GM21717 (cell line): ENCODE data around the gene RNF166.
"Not testable (repeated sequence)": the region's sequence is repeated elsewhere in the genome, so short reads cannot be mapped to it uniquely, and the experiment has no call there.

Source experiments
- ATAC-seq: cut with Tn5 transposase; IDR thresholded peaks from one replicate; pipeline ENCODE4 v1.9.1; 2021; ENCODE audit warnings: mild to moderate bottlenecking, moderate library complexity; ENCODE audit not compliant: unreplicated experiment

Gene RNF166

GRCh38 chr16:88680554-88681083 is 25.6 kb downstream of the RNF166 start:
- no peak for ATAC-seq

- ATAC-seq: no peak
Observed at GRCh38 chr16:88678224-88678979, 27.8 kb downstream of the RNF166 start.

GRCh38 chr16:88677721-88678120 is 28.5 kb downstream of the RNF166 start:
- ATAC-seq: no peak

DNA sequence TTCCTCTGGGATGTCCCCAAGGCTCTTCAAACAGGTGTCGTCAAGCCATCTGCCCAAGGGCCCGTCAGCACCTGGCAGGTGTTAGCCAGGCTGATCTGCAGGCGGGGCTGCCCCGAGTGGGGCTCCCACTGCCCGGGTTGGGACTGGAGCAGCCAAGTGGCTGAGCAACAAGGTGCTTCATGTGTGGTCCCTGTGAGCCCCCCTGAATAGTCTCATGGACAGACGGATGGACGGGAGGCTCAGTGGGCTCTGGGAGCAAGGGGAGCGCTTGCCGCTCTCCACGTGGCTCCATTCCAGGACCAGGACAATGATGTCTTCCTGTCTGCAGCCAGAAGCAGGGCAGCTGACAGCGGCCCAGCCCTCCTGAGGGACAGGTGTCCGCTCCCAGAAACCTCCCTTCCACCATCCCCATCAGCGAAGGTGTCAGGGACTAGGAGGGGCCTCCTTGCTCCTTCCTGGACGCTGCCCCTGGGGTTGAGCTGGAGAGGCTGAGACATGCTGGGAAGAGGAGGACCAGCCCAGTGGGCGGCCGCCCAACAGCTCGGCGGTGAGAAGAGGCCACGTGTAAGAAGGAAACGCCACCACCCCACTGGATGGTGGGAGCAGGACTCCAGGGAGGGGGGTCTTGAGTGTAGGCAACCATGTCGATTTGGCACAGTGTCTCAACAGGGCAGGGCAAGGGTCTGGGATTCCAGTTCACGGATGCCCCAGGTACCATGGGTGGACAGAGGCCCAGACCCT is 29.5 kb downstream of the RNF166 start:
- no peak for ATAC-seq

DNA sequence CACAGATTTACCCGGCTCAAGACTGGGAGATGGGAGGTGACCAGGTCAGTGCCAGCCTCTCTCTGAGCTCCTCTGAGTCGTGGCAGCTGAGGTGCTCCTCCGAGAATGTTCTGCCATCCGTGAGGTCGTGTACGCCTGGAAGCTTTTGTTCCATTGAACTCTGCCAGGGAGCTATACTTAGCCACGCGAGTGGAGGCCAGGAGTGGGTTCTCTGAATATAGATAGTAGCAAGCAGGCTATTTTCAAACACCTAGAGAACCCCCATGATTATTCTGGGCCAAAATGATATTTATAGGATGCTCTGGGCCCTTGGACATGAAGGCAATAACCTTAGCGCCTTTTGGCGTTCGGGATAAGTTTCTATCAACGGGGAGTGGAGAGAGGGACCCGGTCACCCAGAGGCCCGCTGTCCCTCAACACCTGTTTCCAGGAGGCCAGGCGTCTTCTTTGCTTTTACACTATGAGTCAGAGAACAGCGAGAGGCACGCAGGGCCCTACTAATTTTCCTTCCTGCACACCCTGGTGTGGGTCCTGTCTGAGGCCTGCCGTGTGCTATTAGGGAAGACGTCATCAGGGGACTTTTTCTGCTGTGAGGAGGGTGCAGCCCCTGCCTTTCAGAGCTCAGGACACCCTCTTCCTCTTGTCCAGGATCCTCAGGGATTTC is 32.4 kb downstream of the RNF166 start:
- peak; percentile 53 for ATAC-seq

- no peak for ATAC-seq
Observed at GRCh38 chr16:88672776-88673175, 33.4 kb downstream of the RNF166 start.

- no peak for ATAC-seq
Observed at GRCh38 chr16:88671806-88672205, 34.4 kb downstream of the RNF166 start.

- ATAC-seq: no peak
Observed at GRCh38 chr16:88669980-88670379, 36.2 kb downstream of the RNF166 start.

DNA sequence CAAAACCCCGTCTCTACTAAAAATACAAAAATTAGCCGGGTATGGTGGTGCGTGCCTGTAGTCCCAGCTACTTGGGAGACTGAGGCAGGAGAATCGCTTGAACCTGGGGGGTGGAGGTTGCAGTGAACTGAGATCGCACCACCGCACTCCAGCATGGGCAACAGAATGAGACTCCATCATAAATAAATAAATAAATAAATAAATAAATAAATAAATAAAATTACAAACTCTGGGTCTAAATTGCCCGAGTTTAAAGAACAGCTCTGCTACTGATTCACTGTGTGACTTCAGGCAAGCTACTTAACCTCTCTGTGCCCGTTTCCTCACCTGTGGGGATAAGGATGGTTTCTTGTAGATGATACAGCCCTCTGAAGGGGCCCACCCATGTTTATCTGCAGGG is 36.7 kb downstream of the RNF166 start:
- not testable (repeated sequence) for ATAC-seq

DNA sequence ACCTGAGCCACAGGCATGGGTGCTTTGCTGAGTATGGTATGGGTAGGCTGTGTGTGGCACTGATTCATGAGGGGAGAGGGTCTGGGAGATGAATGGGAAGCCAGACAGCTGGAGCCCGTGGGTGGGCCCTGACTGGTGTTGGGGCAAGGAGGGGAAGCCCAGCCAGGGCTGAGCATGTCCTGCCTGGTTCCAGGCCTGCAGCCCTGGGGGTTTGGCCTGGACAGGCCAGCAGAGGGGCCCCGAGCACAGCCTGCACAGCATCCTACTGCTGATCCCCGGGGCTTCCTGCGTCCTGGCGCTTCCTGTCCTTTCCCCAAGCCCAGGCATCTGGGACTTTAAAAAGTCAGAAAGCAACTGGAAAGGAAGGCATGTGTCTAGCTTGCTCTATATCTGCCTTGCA is 38.7 kb downstream of the RNF166 start:
- no peak for ATAC-seq

- no peak for ATAC-seq
Observed at GRCh38 chr16:88665570-88665969, 40.6 kb downstream of the RNF166 start.

DNA sequence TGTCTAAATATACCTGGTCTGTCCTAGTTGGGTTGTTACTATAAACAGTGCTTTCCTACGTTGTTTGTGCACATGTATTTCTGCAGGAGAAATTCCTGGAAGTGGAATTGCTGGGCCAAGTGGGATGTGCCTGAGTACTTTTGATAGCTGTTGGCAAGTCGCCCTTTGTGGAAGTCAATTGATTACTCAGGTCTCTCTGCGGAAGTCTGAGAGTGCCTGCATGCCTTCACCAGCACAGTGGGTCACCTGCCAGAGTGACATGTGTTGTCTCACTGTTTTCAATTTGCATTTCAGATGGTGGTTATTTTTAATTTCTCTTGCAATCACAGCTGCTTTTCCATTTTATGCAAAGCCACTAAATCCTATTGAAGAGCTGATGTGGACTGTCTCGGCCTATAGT is 41.1 kb downstream of the RNF166 start:
- no peak for ATAC-seq

DNA sequence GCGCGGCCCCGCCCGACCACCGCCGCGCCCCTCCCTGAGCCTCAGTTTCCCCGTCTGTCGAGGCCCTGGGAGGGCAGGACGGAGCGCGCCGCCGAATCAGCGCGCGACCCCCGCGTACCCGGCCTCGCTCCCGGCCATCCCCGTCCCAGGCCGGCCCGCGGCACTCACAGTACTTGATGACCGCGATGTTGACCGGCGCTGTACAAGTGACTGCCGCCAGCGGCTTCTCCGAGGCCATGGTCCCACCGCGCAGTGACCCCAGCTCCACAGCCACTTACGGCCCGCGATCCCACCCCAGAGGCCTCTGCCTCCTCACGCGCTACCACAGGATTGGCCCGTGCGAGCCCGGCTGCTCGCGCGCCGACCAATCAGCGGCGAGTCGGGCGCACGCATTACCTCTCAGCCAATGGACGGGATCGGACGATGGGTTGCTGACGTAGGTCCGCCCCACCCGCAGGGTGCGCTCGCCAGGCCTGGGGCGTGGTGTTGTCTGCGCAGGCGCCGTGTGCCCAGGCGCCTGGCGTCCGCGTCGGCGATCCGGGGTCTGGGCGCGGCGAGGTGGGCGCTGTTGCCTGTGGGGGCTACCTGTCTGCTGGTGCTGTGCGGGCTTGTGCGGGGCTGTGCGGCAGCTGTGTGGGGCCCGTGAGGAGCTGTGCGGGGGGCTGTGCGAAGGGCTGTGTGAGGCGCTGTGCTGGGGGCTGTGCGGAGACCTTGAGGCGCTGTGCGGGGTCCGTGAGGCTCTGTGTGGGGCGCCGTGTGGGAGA is 43.2 kb downstream of the RNF166 start, which contains the start of gene MVD:
TSS of gene MVD (minus strand) at position 249 of the 764 bp plus-strand sequence. CDS start at position 238, 11 bp downstream.
- ATAC-seq: peak; percentile 90

GRCh38 chr16:88662222-88662842 is 43.9 kb downstream of the RNF166 start:
- ATAC-seq: peak; percentile 10

- ATAC-seq: no peak
Observed at GRCh38 chr16:88661468-88661867, 44.7 kb downstream of the RNF166 start.

DNA sequence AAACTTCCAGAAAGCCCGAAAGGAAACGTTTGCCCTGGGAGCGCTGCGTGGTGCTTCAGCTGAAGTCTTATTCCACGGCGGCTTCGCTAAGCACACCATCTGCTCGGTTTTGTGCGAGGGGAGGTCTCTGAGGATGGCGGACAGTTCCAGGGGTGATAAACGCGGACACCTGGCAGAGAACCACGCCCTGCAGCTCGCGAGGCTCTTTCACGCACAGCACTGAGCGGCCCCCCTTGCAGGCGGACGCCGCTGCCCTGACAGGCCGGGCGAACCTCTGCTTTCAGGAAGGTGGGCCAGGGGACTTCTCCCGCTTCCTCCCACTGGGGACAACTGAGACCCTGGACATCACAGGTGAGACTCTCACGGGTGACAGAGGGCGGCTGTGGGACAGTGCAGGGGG is 47.0 kb downstream of the RNF166 start:
- no peak for ATAC-seq

GRCh38 chr16:88658714-88659113 is 47.5 kb downstream of the RNF166 start:
- ATAC-seq: no peak

GRCh38 chr16:88657371-88657770 is 48.8 kb downstream of the RNF166 start:
- no peak for ATAC-seq

- ATAC-seq: no peak
Observed at GRCh38 chr16:88656291-88656980, 49.8 kb downstream of the RNF166 start.
